Skeletal muscle satellite cell (primary cell): Measurements from ENCODE around the gene SLC7A10. TPM values are rescaled to one million over a fixed set of nuclear protein-coding genes. Genes with fewer than 3 reads are reported as not detected.
A peak's percentile ranks its signal among the peaks of the same experiment; 100 is the strongest.

Experiments
- H3K27me3 ChIP-seq: 2 replicates; pipeline ENCODE4 v1.7.0; 2013; ENCODE audit warnings: low read length; ENCODE audit not compliant: control insufficient read depth, insufficient read depth
- H3K36me3 ChIP-seq: 2 replicates; pipeline ENCODE4 v1.7.0; 2013; ENCODE audit warnings: mild to moderate bottlenecking, control low read depth, low read length; ENCODE audit not compliant: insufficient read depth
- H3K4me1 ChIP-seq: 2 replicates; pipeline ENCODE4 v1.7.0; 2013; ENCODE audit warnings: low read length; ENCODE audit not compliant: control insufficient read depth, insufficient read depth
- H3K4me2 ChIP-seq: 2 replicates; pipeline ENCODE4 v1.7.0; 2013; ENCODE audit warnings: mild to moderate bottlenecking, low read length
- H3K4me3 ChIP-seq: 2 replicates; pipeline ENCODE4 v1.7.0; 2013; ENCODE audit warnings: low read length
- H3K9ac ChIP-seq: 2 replicates; pipeline ENCODE4 v1.7.0; 2013; ENCODE audit warnings: mild to moderate bottlenecking, low read depth, low read length, moderate library complexity
- H3K9me3 ChIP-seq: replicated peaks from 2 replicates; pipeline ENCODE4 v1.7.0; 2013; ENCODE audit warnings: mild to moderate bottlenecking, control low read depth, low read length
- total RNA-seq: library from RNA; depleted of rRNA; stranded (reverse); fragments of >200 nt; gene quantifications from 2 replicates; pipeline ENCODE4 v1.2.3, GENCODE V29; 2012; rRNA removed

Gene SLC7A10
- total RNA-seq, result not detected in 2 replicates

GRCh38 chr19:33225458-33225926, at the start of gene SLC7A10:
SLC7A10 (minus strand) TSS chr19:33225850; CDS start chr19:33225703, 147 bp downstream.
- no peaks in the 10 kb centered on the region for H3K36me3 ChIP-seq
- H3K27me3 ChIP-seq, result peaks cover 85% of the 10 kb centered on the region
- H3K4me3 ChIP-seq, result no peak within 1 kb of the TSS
- H3K4me2 ChIP-seq, result peak within 1 kb of the TSS; percentile 37
- H3K9me3 ChIP-seq, result peaks cover 19% of the 10 kb centered on the region
- H3K4me1 ChIP-seq, result peaks cover 3% of the 10 kb centered on the region
- no peak within 1 kb of the TSS for H3K9ac ChIP-seq

- Histone ChIP-seq H3K27me3 (peaks cover 6% of the 10 kb centered on the region), H3K4me2 (no peak overlapping the region), H3K9ac (no peak overlapping the region), H3K4me1 (peaks cover 16% of the 10 kb centered on the region), H3K4me3 (no peak overlapping the region), H3K9me3 (no peaks in the 10 kb centered on the region), H3K36me3 (no peaks in the 10 kb centered on the region)
Measured at GRCh38 chr19:33274663-33275558, 49.3 kb upstream of the SLC7A10 start.

GRCh38 chr19:33273881-33274662, 48.4 kb upstream of the SLC7A10 start:
- Histone ChIP-seq H3K27me3 (peaks cover 6% of the 10 kb centered on the region), H3K36me3 (no peaks in the 10 kb centered on the region), H3K4me1 (peaks cover 16% of the 10 kb centered on the region), H3K9ac (no peak overlapping the region), H3K4me2 (peak overlapping the region; percentile 41), H3K9me3 (no peaks in the 10 kb centered on the region), H3K4me3 (no peak overlapping the region)

- H3K4me2 ChIP-seq, result no peak overlapping the region
- peaks cover 5% of the 10 kb centered on the region for H3K27me3 ChIP-seq
- no peaks in the 10 kb centered on the region for H3K9me3 ChIP-seq
- H3K9ac ChIP-seq, result no peak overlapping the region
- H3K4me3 ChIP-seq, result no peak overlapping the region
- H3K36me3 ChIP-seq, result no peaks in the 10 kb centered on the region
- peaks cover 16% of the 10 kb centered on the region for H3K4me1 ChIP-seq
Measured at GRCh38 chr19:33273065-33273736, 47.6 kb upstream of the SLC7A10 start.

GRCh38 chr19:33271246-33272021, 45.8 kb upstream of the SLC7A10 start:
- H3K9ac ChIP-seq, result no peak overlapping the region
- H3K27me3 ChIP-seq, result peaks cover 6% of the 10 kb centered on the region
- H3K9me3 ChIP-seq, result no peaks in the 10 kb centered on the region
- H3K4me1 ChIP-seq, result peaks cover 16% of the 10 kb centered on the region
- no peaks in the 10 kb centered on the region for H3K36me3 ChIP-seq
- no peak overlapping the region for H3K4me3 ChIP-seq
- no peak overlapping the region for H3K4me2 ChIP-seq

- H3K4me1 ChIP-seq, result peaks cover 16% of the 10 kb centered on the region
- no peak overlapping the region for H3K4me3 ChIP-seq
- peaks cover 6% of the 10 kb centered on the region for H3K27me3 ChIP-seq
- no peaks in the 10 kb centered on the region for H3K36me3 ChIP-seq
- no peaks in the 10 kb centered on the region for H3K9me3 ChIP-seq
- H3K4me2 ChIP-seq, result no peak overlapping the region
- no peak overlapping the region for H3K9ac ChIP-seq
Measured at GRCh38 chr19:33270769-33271168, 45.1 kb upstream of the SLC7A10 start.

GRCh38 chr19:33269016-33269415, 43.4 kb upstream of the SLC7A10 start:
- H3K9ac ChIP-seq, result no peak overlapping the region
- peaks cover 9% of the 10 kb centered on the region for H3K4me1 ChIP-seq
- no peak overlapping the region for H3K4me2 ChIP-seq
- no peaks in the 10 kb centered on the region for H3K9me3 ChIP-seq
- no peak overlapping the region for H3K4me3 ChIP-seq
- H3K27me3 ChIP-seq, result peaks cover 16% of the 10 kb centered on the region
- no peaks in the 10 kb centered on the region for H3K36me3 ChIP-seq

GRCh38 chr19:33268162-33268991, 42.7 kb upstream of the SLC7A10 start:
- Histone ChIP-seq H3K4me2 (no peak overlapping the region), H3K9me3 (no peaks in the 10 kb centered on the region), H3K36me3 (no peaks in the 10 kb centered on the region), H3K9ac (no peak overlapping the region), H3K4me1 (peaks cover 2% of the 10 kb centered on the region), H3K27me3 (peaks cover 18% of the 10 kb centered on the region), H3K4me3 (no peak overlapping the region)

- Histone ChIP-seq H3K4me1 (no peaks in the 10 kb centered on the region), H3K4me3 (no peak overlapping the region), H3K36me3 (no peaks in the 10 kb centered on the region), H3K9ac (no peak overlapping the region), H3K9me3 (no peaks in the 10 kb centered on the region), H3K4me2 (no peak overlapping the region), H3K27me3 (peaks cover 20% of the 10 kb centered on the region)
Measured at GRCh38 chr19:33267706-33268105, 42.1 kb upstream of the SLC7A10 start.

- H3K27me3 ChIP-seq, result peaks cover 20% of the 10 kb centered on the region
- no peaks in the 10 kb centered on the region for H3K4me1 ChIP-seq
- H3K36me3 ChIP-seq, result no peaks in the 10 kb centered on the region
- no peak overlapping the region for H3K4me3 ChIP-seq
- no peak overlapping the region for H3K4me2 ChIP-seq
- H3K9me3 ChIP-seq, result no peaks in the 10 kb centered on the region
- H3K9ac ChIP-seq, result no peak overlapping the region
Measured at GRCh38 chr19:33266974-33267484, 41.4 kb upstream of the SLC7A10 start.
